Astrocyte (in vitro differentiated cells and primary cell): ENCODE measurements around the gene NFKB1.

ENCODE experiments used
- CTCF ChIP-seq: IDR thresholded peaks from 2 replicates; pipeline ENCODE4 v1.5.1; 2011; ENCODE audit warnings: low read depth, mild to moderate bottlenecking, inconsistent platforms, low read length, moderate library complexity; ENCODE audit not compliant: insufficient read depth
- EZH2 ChIP-seq: IDR thresholded peaks from 2 replicates; pipeline ENCODE4 v1.6.1; 2012; ENCODE audit warnings: mild to moderate bottlenecking, low read length, inconsistent platforms; ENCODE audit not compliant: insufficient read depth

GRCh38 chr4:102477657-102478056, 23.5 kb upstream of the NFKB1 start:
- TF ChIP-seq CTCF (no peak), EZH2 (no peak)
